Activated T-cell treated with anti-CD3 and anti-CD28 coated beads for 1 hour (primary cell): ENCODE data around the gene EML1.

Experiments
- DNase-seq: peaks from one replicate; pipeline ENCODE4 v3.0.0-alpha.2; 2020; ENCODE audit warnings: low read depth

The EML1 gene

DNA sequence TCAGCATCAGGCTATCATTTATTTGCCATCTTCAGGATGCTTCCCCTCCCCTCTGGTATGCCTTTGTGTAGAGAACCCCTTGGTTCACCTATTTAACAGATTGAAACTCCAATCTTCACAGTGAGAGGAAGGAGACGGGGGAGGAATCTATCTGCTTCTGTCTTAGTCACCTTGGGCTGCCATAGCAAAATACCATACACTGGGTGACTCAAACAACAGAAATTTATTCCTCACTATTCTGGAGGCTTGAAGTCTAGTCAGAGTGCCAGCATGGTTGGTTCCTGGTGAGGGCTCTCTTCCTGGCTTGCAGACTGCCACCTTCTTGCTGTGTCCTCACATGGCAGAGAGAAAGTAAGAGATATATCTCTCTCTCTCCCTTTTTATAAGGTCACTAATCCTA lies 13.5 kb upstream of the EML1 start:
- DNase-seq, result no peak

DNA sequence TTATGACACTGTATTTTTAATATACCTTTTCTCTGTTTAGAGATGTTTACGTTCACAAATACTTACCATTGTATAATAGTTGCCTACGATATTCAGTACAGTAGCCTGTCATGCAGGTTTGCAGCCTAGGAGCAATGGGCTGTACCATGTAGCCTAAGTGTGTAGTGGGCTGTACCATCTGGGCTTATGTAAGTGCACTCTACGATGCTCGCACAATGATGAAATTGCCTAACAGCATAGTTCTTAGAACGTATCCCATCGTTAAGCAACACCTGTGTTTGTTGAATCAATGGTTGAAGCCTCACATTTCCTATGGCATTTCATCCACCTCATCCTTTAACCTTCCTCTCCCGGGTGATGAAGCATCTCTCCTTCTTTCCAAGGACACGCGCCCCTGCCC lies 12.5 kb upstream of the EML1 start:
- no peak for DNase-seq

- DNase-seq, result no peak
Measured at GRCh38 chr14:99781091-99781490, 12.1 kb upstream of the EML1 start.

GRCh38 chr14:99781853-99782610 lies 11.2 kb upstream of the EML1 start:
- no peak for DNase-seq

GRCh38 chr14:99784508-99784907 lies 8.7 kb upstream of the EML1 start:
- DNase-seq, result no peak

DNA sequence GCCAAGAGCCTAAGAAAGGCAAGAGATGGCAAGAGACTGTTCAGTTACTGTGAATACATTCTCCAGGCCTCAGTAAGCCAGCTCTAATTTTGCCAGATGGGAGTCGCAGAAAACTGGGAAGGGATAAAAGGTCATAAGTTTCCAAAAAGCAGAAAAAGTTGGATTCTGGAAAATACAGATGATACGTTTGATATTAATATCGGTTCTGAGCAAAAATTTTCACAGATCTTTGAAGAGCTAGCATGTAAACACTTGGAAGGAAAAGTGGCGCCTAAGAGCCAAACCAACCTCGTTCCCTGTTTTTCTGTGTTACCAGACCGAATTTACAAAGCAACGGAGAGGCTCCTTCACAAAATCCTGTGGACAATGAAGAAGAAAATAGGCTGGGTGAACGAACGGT lies 7.8 kb upstream of the EML1 start:
- DNase-seq, result no peak

GRCh38 chr14:99786511-99786989 lies 6.7 kb upstream of the EML1 start:
- no peak for DNase-seq

DNA sequence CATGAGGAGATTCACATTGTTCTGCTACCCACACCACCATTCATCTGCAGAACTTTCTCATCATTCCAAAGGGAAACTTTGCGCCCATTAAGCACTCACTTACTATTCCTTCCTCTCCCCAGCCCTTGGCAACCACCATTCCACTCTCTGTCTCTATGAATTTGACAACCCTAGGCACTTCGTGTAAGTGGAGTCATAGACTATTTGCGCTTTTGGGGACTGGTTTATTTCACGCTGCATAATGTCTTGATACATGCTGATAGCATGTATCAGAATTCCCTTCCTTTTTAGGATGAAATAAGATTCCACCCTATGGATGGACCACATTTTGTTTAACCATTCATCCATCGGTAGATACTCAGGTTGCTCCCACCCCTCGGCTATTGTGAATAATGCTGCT lies 4.5 kb upstream of the EML1 start:
- no peak for DNase-seq

DNA sequence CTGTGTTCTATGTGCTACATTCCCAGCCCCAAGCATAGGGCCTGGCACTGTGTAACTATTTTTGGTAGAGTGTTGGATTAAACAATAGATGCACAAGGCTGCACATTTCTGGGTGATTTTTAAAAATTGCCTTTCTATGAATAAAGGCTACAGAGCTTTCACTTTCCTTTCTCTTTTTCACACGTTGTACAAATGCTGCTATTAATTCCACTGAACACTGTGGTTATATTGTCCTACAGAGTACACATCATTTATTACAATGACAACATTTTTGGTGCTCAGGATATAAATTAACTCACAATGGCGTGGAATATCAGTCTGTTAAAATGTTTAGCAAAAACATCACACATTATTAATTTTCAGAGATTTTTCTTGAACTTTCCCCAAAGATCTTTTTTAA lies 3.6 kb upstream of the EML1 start:
- DNase-seq, result no peak

DNA sequence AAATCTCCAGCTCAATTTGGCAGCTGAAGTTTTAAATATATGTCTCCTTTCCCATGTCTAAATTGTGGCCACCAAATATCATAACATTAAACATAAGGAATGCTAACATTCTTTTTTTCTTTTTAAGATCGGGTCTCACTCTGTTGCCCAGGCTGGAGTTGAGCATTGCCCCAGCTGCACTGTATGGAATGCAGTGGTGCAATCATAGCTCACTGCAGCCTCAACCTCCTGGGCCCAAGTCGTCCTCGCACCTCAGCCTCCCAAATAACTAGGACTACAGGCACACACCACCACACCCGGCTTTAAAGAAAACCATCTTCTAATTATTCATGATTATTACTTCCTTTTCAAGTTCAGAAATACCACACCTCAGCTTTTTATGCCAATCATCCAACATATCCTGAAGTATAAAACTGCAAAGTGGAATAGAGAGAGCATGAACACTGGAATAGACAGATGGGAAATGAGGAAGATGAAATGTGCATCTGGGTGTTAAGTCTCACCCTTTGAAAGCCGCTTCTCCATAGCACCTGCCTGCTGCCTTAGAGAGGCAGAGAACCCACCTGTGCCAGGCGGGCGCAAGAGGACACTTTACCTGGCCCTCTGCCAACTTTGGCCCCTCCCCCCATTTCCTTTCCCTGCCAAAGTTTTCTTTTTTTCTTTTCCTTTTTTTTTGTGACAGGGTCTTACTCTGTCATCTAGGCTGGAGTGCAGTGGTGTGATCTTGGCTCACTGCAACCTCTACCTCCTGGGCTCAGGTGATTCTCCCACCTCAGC lies 2.8 kb upstream of the EML1 start:
- DNase-seq, result no peak

GRCh38 chr14:99790978-99791376 lies 2.2 kb upstream of the EML1 start:
- no peak for DNase-seq

GRCh38 chr14:99791476-99792209 lies 1.6 kb upstream of the EML1 start:
- no peak for DNase-seq

DNA sequence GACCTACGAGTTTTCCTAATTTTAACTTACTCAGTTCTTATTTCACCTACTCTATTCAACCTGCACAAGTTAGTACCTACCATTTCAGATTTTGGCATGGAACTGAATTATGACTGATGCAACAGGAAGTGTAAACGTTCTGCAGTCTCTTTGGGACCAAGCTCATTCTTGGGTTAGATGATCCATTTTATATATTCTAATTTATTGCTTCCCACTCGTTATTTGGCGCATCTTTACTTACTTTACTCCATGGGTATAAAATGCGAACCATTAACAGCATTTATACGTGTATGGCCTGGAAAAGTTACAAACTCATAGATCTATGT lies 1.0 kb upstream of the EML1 start:
- no peak for DNase-seq

GRCh38 chr14:99792551-99793212 lies 531 bp upstream of the EML1 start:
- DNase-seq, result no peak

GRCh38 chr14:99794151-99794780 lies 1.1 kb downstream of the EML1 start:
- no peak for DNase-seq

DNA sequence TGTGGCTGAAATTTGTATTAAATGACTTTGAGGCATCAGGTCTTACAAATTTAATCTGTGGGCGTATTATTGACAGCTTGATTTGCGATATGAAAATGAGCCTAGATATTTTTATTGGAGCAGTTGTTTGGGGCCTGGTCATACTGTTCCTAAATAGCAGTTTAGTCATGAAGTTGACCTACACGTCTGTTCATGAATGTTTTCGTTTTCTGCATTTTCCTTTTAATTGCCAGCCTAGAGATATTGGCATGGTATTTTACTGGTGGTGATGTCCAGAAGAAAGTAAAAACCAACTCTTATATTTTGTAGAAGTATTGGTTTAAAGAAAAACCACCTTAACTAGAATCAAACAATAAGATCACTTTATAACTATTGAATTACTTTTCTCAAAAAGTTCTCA lies 1.8 kb downstream of the EML1 start:
- DNase-seq, result no peak

- DNase-seq, result no peak
Measured at GRCh38 chr14:99797231-99797630, 4.0 kb downstream of the EML1 start.

GRCh38 chr14:99800781-99801180 lies 7.6 kb downstream of the EML1 start:
- DNase-seq, result no peak

GRCh38 chr14:99802301-99803105 lies 9.3 kb downstream of the EML1 start:
- no peak for DNase-seq

- no peak for DNase-seq
Measured at GRCh38 chr14:99803106-99803775, 10.0 kb downstream of the EML1 start.

- no peak for DNase-seq
Measured at GRCh38 chr14:99803803-99804202, 10.6 kb downstream of the EML1 start.
